ENCODE measurements around the gene KLC3.

- no peak for TF ChIP-seq EZH2 (IDR thresholded peaks at IDR 0.05)
- no peak for TF ChIP-seq POLR2AphosphoS5 (IDR thresholded peaks at IDR 0.05; ENCODE audit: borderline replicate concordance, low read depth, low read length)
- no peak for TF ChIP-seq FOXP2 (optimal IDR thresholded peaks at IDR 0.05; ENCODE audit: control extremely low read depth, extremely low read length, insufficient read depth)
Measured at GRCh38 chr19:45368127-45368526, 27.6 kb downstream of the KLC3 start.
